T-helper 2 cell treated with Interferon-gamma antibody and Interleukin-4, amounts not matched to agents 100 ng/mL and 5 ng/mL, for 36 hours (primary cell): ENCODE results near the gene LIG1. TPM values are rescaled to one million over a fixed set of nuclear protein-coding genes. Genes with fewer than 3 reads are reported as not detected.

Source experiments
- intact Hi-C: fragments of 100-400 bp; cut with micrococcal nuclease; formaldehyde crosslinking; loops from one replicate; pipeline ENCODE4 v1.15.1; 2023
- total RNA-seq: library from RNA; stranded (reverse); gene quantifications from 2 replicates; pipeline ENCODE4 v1.2.3, GENCODE V29; 2022

Gene LIG1
- 162 and 164 TPM in 2 replicates for total RNA-seq

DNA sequence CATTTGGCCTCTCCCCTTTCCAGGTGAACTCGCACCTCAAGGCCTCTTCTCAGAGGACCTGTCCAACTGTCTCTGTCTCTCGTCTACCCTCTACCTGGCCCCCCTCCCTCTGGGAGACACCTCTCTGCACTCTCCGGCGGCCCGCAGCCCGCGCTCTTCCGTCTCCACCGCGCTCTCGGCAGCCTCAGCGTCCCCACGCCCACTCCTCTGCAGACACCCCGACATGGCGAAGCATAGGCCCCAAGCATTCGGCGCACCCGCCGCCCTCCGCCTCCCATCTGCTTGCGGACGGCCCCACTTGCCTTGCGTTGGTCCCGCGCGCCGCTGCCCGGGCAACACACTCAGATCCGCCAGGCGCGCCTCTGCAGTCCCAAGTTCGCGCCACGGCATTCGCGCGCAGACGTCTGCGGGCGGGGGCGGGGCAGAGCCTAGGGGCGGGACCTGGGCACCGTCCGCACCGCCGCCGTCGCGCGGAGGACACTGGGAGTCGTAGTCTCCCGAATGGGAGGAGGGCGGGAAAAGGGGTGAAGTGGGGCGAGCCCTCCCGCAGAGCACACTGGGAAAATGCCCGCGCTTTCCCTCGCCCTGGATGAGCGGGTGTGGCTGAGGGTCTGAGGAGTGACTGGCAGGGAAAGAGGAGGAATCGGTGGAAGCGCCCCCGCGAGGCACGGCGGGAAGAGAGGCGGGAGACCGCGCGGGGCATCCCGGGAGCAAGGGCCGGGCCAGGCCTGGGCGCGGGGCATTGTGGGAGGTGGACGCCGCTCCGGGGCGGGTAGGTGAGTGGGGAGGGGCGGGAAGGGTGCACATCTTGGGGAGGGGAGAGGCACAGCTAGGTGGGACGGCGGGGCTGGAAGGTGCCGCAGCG, at the start of gene LIG1, which contains the start of gene ZSWIM9:
Gene LIG1 (minus strand): TSS at position 406 of the 865 bp plus-strand sequence. CDS start 4,778 bp downstream, outside the sequence.
Gene ZSWIM9 (plus strand): TSS at position 742 of the 865 bp plus-strand sequence. CDS start 1,123 bp downstream, outside the sequence.
- intact Hi-C loops = loop anchor here (1.0 to 5.0 kb wide), 5 partner anchors 34 to 913 kb away; partner anchors contain the start of genes CCDC9 and GRWD1

DNA sequence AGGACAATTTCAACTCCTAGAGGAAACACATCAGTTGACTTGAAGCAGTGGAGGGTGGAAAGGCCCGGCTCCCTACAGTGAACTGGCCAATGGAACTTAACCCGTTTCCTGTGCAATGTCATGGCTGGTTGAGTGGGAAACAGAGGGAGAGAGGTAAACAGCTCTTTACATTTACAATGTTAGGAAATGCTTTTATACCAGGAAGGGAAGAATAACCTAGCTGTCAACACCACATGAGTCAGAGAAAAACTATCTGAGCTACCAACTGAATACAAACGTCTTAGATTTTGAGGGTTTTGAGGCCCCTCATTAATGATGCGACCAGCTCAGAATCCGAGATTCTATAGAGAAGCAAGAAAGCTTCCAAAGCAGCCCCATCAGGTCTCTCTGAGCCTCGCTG, 48.9 kb upstream of the LIG1 start:
- intact Hi-C loops = no loop called here

DNA sequence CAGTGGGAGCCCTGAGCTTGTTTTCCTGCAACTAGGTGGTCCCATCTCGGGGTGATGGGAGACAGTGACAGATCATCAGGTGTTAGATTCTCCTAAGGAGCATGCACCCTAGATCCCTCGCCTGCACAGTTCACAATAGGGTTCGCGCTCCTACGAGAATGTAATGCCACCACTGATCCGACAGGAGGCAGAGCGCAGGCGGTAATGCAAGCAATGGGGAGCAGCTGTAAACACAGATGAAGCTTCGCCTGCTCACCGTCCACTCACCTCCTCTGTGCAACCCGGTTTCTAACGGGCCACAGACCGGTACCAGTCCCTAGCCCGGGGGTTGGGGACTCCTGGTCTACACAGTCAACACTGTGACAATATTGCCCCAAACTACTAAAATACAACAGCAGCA, 46.8 kb upstream of the LIG1 start:
- intact Hi-C loops = no loop called here

DNA sequence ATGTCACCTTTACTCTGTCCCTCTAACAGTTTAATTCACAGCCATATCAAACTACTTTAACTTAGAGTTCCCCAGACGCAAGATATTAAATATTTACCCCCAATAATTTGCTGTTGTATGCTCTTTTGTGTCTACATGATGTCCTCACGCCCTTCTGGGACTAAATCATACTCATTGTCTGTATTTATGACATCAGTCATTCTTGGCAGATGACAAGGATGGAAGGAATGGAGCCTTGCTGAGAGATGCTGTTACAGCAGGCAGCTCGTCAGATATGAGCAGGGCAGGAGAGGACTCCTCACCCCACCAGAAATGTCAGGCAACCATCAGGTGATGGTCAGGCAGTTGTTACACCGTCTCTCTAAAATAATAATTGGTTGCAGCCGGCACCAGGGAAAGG, 43.8 kb upstream of the LIG1 start:
- intact Hi-C loops = no loop called here

DNA sequence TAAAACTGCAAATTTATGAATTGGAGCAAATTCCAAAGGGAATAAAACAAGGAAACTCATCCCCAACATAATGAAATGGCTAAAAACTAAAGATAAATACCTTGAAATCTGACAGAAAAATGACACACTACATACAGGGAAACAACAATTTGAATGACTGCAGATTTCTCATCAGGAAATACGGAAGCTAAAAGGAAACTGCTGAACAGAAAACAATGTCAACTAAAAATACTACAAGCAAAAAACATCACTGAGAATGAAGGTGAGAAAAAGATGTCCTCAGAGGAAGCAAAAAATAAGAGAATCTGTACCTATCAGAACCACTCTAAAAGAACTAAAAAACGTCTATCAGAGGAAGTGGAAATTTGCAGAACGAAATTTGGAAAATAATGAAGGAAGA, 39.9 kb upstream of the LIG1 start:
- intact Hi-C loops = no loop called here

DNA sequence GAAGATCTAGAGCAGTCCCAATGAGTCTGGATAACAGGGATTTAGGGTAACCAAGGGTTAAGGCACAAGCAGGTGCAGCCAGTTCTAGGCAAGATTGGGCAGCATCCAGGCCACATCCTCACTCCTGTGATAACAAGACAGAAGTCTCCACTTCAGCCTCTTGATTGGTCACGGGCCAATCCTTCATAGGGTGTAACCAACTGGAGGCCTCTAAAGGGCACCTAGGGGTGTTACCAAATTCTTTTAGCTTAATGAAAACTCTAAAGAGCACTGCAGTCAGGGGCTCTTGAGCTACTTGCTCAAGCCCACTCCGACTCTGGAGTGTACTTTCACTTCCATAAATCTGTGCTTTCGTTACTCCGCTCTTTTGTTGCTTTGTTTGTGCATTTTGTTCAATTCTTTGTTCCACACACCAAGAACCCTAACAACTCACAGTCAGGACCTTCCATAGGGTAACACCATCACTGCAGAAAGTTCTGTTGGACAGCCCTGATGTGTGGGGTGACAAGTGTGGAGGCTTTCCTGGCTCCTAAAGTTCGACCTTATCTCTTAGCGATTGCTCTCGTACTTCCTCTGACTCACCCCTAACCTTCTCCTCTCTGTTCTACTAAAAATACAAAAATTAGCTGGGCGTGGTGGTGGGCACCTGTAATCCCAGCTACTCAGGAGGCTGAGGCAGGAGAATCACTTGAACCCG, 36.4 kb upstream of the LIG1 start:
- intact Hi-C loops = no loop called here

DNA sequence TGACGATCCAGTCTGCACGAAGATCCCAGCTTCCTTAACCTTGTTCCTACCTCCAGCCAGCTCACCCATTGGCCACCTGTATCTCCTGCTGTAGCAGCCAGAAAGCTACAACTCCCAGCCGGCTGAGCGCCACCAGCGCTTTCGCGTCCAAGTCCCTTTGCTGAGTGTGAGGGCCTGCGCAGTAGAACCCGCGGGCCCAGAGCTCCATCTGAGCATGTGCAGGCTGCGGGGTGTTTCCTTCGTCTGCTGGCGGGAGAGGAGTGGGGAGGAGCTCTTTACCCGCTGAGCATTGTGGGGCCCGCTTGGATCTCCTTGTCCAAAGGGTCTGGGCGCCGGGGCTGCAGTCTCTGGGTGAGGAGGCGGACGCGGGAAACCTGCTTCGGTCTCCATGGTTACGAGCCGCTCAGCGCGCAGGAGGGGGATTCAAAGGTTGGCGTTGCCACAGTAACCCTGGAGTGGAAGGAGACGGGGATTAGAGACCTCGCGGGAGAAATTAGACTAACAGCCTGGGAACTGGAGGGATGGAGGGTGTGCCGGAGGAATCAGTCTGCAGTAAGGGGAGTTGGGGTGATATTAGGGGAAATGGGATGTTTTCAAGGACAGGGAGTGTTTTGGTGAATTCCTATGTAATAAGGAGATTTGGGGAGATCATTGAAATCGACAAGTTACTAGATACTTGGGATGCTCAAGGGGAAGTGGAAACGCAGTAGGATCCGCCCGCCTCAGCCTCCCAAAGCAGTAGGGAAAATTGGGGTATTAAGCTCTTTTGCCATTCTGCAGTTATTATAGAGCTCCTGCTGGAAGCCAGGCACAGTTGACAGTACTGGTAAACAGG, 33.9 kb upstream of the LIG1 start:
- intact Hi-C loops = loop anchor here (1.0 kb wide), 2 partner anchors 34 to 56 kb away; partner anchors contain the start of genes LIG1 and ZSWIM9

DNA sequence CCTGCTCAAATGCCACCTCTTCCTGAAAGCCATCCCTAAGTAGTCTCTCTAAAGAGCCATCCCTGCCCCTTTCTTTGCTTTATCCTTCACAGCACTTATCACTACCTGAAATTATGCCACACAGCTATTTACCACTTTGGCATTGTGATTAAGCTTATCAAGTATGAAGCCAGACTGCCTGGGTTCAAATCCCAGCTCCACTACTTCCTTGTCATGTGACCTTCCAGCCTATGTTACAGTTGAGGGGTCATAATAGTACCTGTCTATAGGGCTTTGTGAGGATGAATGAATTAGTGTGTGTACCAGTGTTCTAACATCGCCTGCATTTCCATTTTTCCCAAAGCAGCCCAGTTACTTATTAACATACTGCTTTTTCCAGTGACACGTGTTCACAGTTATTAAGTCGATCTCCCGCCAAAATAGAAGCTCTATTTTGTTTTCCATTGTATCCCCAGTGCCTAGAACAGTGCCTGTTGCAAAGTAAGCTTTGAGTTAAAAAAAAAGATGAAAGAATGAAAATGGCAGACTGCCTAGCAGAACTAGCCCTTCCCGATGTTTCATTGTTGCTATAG, 33.2 kb upstream of the LIG1 start:
- intact Hi-C loops = no loop called here

DNA sequence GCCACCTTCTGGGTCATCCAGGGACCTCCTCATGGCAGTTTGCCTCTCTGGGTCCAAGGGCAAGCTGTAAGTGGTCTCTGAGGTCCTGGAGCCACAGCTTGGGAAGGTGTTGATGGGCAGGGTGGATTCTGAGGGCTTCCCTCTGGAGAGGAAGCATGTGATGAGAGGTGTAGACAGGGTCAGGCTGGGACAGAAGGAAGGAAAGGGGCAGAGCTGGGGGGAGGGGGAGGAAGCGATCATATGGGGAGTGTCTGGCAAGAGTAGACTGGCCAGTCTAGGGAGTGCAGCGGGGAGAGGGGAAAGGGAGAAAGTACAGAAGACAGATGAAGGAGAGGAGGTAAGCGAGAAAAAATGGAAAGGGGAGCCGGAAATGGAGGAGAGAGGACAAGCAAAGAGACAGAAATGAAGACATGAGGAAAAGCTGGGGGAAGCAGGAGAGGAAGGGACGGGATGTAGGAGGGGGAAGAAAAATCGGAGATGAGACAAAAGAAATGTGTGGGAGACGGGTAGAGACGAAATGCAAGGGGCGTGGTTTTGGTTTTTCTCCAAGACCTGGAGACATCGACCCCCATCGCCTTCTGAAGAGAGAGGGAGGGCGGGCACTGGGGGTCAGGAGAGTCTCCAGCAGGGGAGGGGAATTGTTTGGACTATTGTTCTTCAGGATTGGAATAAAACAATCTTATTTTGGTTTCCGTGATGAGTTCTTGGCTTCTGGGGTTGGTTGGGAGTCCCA, 27.0 kb upstream of the LIG1 start:
- intact Hi-C loops = no loop called here

DNA sequence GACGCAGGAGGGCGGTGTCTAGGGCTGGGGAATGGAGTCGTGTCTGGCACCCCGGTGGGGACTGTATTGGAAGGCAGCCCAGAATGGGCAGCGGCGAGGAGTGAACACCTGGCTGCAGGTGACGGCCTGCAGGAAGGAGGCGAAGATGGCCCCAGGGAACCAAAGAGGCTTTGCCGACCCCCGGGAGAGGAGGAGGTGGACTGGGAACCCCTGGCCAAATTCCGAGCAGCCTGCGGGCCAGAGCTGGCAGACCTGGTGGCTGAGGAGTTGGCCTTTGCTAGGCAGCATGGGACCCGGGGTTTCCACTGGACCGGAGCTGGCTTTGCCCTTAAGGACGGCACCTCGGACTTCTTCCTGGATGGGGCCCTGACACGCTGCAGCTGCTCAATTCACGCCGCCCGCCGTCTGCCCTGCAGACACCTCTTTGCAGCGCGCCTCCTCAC, 26.2 kb upstream of the LIG1 start:
- intact Hi-C loops = no loop called here

DNA sequence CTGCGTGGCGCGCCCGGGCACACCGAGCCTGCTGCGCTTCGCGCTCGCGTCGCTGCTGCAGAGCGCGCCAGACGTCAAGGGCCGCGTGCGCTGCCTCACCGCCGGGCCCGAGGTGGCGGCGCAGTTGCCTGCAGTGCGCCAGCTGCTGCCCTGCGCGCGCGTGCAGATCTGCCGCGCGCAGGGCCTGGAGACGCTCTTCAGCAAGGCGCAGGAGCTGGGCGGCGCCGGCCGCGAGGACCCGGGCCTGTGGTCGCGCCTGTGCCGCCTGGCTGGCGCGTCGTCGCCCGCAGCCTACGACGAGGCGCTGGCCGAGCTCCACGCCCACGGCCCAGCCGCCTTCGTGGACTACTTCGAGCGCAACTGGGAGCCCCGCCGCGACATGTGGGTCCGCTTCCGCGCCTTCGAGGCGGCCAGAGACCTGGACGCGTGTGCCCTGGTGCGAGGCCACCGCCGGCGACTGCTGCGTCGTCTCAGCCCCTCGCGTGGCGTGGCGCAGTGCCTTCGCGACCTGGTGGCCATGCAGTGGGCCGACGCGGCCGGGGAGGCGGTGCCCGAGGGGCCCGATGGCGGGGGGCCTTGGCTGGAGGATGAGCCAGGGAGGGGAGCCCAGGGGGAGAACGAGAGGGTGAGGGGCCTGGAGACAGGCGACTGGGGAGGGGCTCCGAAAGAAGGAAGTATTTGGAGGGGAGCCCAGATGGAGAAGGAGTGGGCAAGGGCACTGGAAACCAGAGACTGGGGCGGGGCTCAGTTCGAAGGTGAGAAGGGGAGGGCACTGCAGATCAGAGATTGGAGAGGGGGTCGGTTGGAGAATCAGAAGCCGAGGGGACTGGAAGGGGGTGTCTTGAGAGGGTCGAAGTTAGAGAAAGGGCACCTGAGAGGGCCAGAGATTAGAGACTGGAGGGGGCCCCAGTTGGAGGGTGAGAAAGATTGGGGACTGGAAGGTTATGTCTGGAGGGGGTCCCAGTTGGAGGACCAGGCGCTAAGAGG, 25.0 kb upstream of the LIG1 start:
- intact Hi-C loops = no loop called here

DNA sequence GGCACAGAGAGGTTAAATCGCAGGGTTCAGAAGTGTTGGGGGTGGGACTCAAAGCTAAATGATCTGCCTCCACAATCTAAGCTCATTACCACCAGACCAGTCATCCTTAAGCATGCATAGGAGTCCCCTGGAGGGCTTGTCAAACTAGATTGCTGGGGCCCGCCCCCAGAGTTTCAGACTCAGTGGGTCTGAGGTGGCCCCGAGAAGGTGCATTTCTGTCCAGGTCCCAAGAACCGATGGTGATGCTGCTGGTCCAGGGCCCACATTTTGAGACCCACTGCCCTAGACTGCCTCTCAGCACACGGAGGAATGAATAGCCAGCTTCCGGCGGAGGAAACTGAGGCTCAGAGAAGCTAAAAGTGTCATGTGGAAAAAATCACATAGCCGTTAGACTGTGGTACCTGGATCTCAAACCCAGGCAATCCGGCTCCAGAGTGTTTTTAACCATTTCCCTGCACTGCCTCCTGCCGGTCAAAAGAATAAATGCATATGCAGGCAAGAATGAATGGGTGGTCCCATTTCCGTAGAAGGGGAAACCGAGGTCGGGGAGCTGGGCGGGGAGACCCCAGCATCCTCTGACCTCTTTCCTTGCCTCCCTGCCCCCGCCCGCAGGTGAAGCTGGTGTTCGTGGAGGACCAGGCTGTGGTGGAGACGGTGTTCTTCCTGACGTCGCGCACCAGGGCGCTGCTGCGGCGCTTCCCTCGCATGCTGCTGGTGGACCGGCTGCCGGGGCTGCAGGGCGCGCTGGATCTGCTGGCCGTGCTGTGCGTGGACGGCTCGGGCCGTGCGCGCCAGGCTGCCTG, 24.1 kb upstream of the LIG1 start:
- intact Hi-C loops = no loop called here

DNA sequence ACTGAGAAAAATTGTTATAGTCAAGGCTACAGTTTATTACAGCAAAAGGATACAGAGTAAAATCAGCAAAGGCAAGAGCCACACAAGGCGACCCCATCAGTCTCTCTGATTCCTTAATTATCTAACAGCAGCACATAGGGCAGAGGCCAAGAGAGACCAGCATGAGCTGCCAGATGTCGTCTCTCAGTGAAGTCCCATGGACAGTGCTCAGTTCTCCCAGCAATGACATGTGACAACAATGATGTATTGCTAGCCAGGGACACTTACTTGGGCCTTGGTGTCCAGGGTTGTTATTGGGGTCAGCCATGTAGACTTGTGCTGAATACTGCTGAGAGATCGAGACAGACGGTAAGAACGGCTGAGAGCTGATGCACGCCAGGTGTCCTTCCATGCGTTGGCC, 22.6 kb upstream of the LIG1 start:
- intact Hi-C loops = no loop called here

DNA sequence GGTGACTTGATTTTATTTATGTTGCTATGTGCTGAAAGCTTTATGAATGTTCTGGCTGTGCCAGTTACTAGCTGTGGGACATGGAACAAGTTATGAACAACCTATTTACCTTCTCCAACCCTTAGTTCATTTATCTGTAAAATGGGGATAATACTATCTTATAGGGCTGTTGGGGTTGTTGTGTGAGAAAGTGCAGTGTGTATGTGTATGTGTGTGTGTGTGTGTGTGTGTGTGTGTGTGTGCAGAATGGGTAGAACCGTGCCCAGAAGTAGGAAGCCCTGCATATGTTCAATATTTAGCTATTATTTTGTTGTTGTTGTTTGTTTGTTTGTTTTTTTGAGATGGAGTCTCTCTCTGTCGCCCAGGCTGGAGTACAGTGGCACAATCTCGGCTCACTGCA, 20.7 kb upstream of the LIG1 start:
- intact Hi-C loops = no loop called here

DNA sequence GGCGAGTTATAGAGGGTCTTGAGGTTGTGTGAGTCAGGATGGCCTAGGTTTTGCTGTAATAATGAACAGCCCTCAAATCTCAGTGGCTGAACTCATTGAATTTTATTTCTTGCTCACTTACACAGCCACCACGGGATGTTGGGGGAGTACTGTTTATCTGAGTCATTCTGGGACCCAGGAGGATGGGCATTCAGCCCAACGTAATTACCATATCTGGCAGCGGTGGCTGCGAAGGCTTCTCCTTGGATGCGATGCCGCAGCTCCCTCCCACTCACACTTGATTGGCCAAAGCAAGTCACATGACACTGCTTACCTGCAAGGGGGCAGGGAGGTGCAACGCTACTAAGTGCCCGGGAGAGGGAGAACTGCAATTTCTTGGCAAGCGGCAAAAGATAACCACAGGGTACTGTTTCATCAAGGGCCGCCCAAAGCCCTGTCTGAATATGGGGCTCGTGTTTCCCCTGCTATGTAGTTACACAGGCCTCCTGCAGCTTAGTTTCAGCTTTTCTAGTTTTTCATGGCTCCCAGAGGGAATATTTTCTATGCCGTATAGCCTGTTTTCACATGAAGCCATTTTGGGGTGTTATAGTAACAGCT, 20.2 kb upstream of the LIG1 start:
- intact Hi-C loops = no loop called here

DNA sequence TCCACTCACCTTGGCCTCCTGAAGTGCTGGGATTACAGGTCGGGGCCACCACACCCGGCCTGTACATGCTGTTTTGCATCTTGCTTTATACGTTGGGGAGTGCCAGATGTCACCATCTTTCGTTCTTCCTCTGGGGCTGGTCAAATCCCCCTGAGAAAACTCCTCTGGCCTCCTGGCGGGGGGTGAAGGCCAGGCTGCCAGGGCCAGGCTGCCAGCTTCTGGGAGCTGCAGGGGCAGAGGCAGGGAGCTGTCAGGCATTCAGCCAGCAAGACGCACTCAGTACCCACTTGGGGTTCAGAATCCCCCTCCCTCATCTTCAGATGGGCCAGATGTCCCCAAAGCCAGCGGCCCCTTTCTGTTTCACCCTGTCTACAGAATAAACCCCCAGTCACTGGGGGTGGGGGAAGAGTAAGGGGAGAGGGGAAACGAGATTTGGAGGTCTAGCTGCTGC, 16.4 kb upstream of the LIG1 start:
- intact Hi-C loops = no loop called here

DNA sequence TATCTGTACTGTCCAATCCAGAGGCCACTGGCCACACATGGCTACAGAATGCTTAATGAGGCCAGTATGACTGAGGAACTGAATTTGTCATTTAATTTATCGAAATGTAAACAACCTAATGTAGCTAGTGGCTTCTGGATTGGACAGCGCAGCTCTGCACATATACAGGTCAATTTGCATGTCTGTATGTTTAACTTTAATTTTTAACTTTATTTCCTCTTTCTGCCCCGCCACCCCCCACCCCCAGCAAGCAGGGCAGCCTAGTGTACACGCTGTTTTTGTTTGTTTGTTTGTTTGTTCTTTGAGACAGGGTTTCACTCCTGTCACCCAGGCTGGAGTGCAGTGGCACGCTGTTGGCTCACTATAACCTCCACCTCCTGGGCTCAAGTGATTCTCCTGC, 15.9 kb upstream of the LIG1 start:
- intact Hi-C loops = no loop called here

DNA sequence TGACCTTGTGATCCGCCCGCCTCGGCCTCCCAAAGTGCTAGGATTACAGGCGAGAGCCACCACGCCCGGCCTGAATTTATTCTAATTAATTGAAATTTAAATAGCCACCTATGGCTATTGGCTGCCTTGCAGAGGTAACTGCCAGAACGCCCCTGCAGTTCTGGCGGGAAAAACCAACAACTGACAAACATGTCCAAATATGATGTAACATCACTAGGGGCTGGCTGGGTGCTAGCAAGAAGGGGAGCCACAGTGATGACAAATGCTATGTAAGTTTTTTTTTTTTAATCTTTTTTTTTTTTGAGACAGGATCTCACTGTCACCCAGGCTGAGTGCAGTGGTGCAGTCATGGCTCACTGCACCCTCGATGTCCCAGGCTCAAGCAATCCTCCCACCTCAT, 13.2 kb upstream of the LIG1 start:
- intact Hi-C loops = no loop called here
